Hematopoietic multipotent progenitor cell treated with erythropoietin and hydrocortisone succinate and interleukin-3 and kit ligand, for 8 days (in vitro differentiated cells): Measurements from ENCODE around the gene ARFRP1.
A peak's percentile ranks its signal among the peaks of the same experiment; 100 is the strongest.

ENCODE experiments used
- DNase-seq: peaks from one replicate; pipeline ENCODE4 v3.0.0-alpha.2; 2015

ARFRP1 gene

DNA sequence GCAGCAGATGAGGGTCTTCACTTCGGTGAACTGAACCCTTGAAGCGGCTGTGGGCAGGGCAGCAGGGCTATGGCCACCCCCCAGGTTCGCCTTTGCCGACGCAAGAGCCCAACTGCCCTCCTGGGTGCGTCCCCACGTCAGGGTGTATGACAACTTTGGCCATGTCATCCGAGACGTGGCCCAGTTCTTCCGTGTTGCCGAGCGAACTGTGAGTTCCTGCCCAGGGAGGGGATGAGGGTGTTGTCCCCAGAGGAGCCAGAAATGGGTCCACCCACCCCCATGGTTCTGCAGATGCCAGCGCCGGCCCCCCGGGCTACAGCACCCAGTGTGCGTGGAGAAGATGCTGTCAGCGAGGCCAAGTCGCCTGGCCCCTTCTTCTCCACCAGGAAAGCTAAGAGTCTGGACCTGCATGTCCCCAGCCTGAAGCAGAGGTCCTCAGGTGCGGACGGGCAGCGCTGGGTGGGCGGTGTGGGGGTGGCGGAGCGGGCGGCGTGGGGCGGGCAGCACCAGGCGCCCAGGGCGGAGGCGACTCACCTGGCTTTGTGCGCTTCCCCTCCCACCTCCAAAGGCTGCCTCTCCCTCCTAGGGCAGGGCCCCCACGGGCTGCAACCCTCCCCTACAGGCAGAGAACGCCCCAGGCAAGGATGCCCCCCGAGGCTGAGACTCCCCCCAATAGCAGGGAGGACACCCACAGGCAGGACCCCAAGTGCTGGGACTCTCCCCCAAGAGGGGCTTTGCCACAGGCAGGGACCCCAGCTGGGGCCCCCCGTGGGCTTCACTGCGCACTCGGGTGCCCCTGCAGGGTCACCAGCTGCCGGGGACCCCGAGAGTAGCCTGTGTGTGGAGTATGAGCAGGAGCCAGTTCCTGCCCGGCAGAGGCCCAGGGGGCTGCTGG is 17.5 kb downstream of the ARFRP1 start:
- DNase-seq, result no peak

DNA sequence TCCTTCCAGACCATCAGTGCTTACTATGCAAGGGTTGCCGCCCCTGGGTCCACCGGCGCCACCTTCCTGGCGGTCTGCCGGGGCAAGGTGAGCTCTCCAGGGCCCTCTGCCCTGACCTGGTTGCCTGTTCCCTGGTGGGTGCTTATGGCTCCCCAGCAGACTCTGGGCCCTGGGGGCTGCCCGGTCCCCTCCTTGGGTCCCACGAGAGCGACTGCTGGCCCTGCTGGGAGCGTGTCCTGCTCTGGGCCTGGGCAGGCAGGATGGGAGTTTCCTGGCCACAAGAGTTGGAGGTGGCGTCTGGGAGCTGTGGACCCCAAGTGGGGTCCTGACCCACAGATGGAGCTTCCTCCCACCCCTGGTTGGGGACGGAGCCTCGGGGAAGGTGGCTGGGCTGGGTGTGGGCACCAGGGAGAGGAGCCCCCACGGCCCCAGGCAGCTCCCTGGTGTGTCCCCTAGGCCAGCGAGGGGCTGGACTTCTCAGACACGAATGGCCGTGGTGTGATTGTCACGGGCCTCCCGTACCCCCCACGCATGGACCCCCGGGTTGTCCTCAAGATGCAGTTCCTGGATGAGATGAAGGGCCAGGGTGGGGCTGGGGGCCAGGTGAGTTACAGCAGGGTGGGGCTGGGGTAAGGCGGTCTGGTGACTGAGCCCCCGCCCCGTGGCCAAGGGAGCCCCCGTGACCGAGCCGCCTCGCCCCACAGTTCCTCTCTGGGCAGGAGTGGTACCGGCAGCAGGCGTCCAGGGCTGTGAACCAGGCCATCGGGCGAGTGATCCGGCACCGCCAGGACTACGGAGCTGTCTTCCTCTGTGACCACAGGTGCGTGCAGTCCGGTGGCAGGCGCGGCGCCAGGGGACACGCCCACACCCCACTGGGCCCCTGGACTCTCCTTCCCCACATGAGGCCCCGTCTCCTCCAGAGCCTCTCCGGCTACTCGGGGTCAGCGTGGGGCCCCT is 18.5 kb downstream of the ARFRP1 start:
- no peak for DNase-seq

DNA sequence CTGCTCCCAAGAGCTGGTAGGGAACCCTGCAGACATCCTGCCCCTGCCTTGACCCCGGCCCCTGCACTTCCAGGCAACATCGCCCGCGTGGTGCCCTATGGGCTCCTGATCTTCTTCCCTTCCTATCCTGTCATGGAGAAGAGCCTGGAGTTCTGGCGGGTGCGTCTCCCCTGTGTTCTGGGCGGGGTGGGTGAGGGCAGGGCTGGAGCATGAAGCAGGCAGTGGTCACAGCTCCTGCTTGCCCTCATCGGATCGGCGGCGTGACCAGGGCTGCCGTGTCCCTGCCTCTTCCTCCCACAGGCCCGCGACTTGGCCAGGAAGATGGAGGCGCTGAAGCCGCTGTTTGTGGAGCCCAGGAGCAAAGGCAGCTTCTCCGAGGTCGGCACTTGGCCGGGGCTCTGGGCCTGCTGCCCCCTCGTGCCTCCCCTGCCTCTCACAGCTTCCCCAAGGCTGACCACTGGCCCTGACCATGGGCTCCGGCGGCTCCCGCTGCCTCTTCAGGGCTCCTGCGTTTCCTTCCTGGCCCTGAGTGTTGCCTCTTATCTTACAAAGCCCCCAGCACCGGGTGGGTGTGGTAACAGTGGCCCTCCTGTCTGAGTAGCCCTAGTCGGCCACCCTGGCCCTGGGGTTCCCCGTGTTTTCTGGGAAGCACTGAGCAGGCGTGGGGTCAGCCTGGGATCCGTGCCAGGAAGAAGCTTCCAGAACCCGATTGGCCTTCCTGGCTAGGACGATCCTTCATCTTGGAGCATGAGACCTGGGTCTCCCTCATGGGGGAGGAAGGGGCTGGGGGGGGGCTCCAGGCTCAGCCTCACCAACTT is 19.3 kb downstream of the ARFRP1 start:
- DNase-seq, result no peak

DNA sequence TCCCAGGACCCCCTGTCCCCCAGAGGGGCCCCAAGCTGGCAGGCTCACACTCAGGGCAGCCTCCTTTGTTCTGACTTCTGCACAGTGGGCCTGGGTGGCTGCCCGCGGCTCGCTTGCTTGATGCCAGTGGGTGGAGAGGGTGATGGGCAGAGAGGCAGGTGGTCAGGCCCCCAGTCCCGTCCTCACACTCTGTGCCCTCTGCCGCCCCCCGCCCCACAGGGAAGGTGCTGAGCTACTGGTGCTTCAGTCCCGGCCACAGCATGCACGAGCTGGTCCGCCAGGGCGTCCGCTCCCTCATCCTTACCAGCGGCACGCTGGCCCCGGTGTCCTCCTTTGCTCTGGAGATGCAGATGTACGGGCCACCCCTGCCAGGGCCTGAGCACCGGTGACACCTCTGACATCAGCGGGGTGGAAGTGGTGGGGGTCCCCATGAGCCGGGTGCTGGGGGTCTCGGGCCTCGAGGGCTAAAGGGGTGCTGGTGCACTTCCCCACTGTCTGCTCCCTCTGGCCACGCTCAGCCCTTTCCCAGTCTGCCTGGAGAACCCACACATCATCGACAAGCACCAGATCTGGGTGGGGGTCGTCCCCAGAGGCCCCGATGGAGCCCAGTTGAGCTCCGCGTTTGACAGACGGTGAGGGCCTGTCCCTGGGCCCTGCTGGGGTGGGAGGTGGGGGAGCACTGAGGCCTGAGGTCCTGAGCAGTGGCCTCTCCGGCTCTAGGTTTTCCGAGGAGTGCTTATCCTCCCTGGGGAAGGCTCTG is 20.2 kb downstream of the ARFRP1 start:
- DNase-seq, result no peak

DNA sequence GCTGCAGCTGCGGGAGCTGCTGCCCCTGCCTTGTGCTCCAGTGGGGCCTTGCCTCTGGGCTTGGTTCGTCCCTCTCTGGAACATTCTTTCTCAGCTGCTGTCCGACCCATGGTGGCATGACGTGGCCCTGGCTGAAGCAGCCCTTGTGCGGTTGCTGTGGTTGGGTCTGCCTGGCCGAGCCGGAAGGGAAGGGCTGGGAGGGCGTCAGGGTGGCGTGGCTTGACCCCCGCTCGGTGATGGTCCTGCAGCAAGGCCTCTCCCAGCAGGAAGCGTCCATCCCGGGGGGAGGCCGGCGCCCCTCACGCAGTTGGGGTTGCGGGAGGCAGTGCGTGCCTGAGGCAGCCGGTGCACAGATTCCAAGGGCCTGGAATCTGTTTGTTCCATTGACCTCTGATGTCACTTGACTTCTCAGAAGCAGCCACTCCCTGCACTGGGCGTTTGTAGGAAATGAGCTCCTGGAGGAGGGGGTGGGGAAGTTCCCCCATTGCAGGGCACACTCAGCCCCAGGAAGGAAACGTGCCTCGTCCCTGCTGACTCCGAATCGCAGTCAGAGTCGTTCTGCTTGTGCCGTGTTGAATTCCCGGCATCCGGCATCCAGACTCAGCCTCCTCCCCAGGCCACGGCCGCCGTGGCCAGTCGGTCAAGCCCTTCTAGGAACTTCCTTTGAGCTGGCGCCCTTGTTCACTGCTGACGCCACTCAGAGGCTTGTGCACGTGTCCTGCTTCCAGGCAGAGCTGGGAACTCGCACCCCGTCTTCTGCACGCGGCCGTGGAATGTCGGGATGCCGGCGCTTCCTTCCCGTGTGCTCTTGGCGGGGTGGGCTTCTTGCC is 21.1 kb downstream of the ARFRP1 start:
- peak; percentile 51 for DNase-seq

DNA sequence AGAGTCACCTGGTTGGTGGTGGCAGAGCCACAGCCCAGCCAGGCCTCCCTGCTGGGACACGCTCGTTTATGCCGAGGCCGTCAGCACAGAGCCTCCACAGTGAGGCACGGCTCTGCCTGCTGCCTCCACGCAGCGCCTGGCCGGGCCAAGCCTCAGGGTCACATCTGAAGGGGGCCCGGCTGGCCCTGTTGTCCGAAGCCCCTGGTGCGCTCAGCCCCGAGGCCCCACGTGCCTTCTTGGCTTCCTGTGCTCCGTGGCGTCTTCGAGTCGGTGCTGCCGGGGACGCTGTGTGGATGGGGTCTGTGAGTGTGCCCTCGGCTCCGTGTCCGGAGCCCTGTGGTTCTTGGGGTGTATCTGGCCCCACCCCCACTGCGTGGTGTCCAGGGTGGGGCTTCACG is 21.7 kb downstream of the ARFRP1 start:
- no peak for DNase-seq

DNA sequence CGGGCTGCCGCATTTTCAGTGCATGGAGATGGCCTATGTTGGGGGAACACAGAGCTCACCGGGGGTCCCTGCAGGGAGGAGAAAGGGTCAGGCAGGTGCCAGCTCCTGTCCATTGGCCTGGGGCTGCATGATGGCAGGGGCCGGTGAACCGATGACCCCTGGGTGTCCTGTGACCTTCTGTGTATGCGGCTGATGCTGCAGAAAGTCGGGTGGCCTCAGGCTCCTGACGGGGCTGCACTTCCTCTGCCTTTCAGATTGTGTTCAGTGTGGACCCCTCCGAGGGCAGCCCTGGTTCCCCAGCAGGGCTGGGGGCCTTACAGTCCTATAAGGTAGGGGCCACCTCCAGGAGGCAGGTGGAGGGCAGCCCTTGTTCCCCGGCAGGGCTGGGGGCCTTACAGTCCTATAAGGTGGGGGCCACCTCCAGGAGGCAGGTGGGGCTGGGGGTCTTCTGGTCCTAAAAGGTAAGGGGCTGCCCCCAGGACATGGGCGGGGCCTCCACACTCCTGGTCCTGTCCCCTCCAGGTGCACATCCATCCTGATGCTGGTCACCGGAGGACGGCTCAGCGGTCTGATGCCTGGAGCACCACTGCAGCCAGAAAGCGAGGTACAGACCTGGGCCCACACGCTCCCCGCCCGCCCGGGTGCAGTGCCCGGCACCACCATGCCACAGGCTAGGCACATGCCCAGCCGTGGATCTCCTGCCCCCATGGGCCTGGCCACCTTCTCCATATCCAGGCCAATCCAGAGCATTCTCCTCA is 22.3 kb downstream of the ARFRP1 start:
- DNase-seq, result no peak

DNA sequence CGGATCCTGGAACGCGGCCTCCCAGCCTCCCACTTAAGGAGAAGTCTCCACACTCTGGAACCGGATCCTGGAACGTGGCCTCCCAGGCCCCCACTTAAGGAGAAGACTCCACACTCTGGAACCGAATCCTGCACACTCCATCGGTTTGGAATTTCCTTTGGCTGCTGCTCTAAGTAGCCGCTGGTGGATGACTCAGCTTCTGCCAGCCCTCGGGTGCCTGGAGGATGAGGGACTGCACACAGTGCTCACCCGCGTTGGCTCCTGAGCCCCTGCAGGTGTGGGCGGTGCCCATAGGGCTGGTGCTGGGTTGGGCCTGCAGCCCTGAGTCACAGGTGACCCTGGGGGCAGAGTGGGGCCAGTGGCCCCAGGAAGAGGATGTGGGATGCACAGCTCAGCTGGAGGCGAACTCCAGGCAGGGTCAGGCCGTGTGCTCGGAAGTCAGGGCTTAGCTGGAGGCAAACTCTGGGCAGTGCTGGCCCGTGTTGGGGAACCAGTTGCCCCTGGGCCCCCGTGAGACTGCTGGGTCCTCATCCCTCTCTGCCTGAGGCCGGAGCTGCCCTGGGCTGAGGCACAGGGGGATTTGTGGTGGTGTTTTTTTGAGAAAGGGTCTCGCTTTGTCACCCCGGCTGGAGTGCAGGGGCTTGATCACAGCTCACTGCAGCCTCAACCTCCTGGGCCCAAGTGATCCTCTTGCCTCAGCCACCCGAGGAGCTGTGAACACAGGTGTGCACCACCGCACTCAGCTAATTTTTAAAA is 25.2 kb downstream of the ARFRP1 start:
- no peak for DNase-seq

DNA sequence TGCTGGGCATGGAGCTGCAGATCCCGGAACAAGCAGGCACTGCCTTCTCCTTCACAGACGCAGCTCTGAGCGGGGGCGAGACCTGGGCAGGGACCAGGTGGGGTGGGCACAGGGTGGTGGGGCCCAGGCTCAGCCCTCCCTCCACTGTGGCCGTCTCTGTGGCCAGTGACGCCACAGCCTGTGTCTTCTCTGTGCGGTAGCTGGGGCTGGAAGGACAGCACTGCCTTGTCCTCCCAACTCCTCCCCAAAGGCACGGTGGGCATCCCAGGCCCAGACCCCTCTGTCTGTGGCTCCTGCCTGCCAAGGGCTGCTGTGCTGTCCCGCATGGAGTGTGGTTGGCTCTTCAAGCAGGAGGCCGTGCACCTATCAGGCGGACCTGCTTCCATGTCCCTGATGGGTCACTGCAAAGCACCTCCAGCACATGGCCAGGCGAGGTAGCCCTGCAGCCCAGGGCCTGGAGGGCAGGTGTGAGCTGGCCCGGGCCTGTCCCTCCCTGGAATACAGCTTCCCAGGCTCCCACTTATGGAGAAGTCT is 26.1 kb downstream of the ARFRP1 start:
- DNase-seq, result no peak

DNA sequence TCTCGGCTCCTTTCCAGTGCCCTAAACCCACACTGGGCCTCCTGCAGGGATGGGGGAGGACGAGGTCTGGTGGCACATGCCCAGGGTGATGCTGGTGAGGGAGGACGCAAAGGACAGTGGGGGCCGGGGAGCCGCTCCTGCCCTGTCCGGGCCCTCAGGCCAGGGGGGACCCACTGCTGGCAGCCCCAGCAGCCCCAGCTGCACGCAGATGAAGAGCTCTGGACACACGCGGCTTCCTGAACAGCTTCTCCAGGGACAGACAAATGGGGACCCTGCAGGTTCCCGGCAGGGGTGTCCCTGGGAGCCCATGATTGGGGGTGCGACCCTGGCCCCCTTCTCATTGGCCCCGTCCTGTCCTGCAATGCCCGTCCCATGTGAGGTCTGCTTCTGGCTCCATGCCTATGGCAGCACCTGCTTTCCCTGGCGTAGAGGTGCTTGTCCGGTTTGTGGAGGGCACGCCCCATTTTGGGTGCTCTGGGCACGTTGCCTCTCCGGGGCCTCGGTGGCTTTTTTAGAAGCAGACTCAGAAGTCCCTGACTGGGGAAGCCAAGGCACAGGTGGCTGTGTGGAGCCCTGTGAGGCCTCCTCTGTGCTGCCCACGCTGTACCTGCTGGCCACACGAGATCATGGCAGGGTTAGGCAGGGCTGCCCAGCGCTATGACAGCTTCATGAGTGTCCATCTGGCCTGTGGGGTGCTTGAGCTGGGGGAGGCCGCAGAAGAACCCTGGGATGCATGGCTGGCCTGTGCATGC is 26.7 kb downstream of the ARFRP1 start:
- DNase-seq, result no peak

DNA sequence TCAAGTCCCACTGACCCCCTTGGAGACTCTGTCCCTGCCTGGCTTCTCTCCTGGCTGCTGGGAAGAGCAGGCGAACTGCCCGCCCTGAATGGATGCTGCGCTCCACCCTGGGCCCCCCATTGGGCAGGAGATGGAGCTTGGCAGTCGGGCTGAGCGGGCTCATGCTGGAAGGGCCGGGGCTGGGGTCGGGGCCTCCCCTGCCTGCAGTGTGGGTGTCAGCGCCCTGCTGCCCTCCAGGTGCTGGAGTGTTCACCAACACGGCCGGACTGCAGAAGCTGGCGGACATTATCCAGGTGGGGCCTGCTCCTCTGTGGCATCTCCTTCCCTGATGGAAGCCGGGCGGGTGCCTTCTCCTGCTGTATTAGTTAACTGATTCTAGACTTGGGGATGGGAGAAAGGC is 27.3 kb downstream of the ARFRP1 start:
- no peak for DNase-seq

DNA sequence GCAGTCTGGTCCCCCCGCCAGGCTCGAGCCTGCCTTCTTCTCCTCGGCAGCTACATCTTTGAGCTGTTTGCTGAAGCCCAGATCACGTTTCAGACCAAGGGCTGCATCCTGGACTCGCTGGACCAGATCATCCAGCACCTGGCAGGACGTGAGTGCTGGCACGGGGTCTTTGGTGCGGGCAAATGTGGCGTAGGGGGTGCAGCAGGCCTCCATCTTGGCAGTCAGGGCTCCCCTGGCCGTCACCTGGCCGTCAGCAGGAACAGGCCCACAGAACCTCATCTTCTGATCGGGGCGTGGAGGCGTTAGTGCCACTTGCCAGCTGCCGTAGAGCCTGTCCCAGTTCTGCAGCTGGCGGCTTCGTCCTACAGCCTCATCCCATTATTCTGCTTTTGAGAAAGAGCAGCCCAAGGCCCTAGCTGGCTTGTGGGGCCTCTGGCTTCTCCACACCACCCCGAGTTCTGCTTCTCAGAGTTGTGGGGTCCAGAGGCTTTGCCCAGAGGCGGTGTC is 27.9 kb downstream of the ARFRP1 start:
- no peak for DNase-seq

DNA sequence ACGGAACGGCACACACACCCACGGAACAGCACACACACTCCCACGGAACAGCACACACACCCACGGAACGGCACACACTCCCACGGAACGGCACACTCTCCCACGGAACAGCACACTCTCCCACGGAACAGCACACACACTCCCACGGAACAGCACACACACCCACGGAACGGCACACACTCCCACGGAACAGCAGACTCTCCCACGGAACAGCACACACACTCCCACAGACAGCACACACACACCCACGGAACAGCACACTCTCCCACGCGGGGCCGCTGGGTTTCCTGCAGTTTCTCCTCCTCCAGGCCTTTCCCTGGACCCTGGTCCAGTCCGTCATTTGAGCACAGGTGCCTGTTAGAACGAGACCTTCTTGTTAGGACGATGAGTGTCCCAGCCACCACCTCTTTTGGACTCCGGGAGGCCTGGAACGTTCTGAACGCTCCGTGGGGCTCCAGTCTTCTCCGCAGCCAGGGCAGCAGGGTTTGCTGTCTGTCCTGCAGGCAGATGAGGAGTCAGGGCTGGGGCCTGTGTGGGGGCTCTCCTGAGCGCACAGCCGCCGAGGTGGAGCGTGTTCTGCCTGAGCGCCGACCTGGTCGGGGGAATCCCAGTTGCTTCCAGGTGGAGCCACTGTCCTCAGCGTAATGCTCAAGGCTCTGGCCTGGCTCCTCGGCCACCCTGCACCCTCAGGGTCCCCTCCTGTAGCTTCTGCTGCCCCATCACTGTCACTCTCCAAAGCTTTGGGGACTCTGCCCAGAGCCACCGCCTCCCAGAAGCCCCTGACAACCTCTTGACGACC is 28.9 kb downstream of the ARFRP1 start:
- no peak for DNase-seq

DNA sequence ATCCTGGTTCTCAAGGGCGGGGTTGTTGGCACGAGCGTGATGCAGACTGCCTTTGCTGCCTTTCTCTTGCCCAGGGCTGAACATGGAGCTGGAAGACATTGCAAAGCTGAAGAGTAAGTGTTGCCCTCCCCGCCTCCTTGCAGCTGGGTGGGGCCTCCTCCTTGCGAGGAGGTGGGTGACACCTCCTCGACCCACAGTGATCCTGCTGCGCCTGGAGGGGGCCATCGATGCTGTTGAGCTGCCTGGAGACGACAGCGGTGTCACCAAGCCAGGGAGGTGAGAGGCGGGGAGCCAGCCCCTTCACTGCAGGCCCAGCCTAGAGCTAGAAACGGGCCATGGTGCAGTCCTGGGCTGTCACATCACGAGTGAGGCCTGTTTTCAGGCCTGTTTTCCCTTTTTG is 29.7 kb downstream of the ARFRP1 start:
- no peak for DNase-seq

DNA sequence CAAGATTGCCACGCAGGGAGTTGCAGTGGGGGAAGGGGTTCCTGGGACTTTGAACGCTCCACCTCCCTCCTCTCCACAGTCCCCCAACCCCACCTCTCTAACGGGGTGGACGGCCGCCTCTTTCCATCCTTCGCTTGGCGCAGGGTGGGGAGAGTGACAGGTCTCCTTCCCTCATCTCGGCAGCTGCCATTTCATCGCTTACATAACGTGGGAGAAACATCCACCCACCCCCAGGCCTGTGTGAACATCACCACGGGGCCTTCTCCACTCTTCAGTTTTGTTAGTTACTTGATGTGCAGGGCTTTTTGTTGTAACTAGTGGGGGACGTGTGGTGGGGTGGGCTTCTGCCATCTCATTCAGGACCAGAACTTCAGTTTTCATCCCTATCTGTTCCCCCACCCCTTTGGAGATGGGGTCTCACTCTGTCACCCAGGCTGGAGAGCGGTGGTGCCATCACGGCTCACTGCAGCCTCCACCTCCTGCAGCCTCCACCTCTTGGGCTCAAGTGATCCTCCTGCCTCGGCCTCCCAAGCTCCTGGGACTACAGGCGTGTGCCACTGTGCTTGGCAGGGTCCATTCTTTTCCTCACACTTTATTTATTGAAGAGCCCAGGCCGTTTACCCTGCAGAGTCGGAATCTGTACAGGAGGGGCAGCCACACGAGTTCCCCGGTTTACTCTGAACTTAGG is 32.0 kb downstream of the ARFRP1 start:
- DNase-seq, result no peak

DNA sequence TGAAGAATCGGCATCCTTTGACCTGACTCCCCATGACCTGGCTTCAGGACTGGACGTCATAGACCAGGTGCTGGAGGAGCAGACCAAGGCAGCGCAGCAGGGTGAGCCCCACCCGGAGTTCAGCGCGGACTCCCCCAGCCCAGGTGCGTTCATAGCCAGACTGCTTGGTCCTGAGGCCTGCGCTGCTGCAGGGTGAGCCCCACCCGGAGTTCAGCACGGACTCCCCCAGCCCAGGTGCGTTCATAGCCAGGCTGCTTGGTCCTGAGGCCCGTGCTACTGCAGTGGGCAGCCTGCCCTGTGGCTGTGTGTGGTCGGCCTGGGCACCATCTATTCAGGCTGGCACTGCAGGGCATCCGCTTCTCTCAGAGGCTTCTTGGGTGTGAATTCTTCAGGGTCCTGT is 33.8 kb downstream of the ARFRP1 start:
- DNase-seq, result no peak

DNA sequence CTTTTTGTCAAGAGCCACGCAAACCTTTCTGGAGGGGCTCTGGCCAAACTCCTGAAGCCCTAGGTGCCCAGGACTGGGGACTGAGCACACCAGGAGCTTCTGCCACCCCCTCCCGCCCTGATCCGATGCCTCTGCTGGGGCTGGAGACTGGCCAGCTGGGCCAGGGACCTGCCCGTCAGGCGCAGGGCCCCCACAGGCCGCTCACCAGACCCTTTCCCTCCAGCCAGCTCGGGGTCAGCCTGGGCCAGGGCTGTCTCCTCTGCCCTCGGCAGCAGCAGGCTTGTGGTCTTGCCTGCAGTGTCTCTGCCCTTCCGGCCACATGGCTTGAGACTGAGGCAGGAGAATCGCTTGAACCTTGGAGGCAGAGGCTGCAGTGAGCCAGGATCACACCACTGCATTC is 35.1 kb downstream of the ARFRP1 start:
- no peak for DNase-seq
